Measurements from ENCODE around the gene ARHGAP31. TPM values are rescaled to one million over a fixed set of nuclear protein-coding genes. Genes with fewer than 3 reads are reported as not detected.

The ARHGAP31 gene
- total and polyA plus RNA-seq, 10 of the 15 experiments (the other 5 are each of a cell fraction or from before 2014, with no cell fraction given), result 0.97 to 29.8 (median 10.3) TPM

DNA sequence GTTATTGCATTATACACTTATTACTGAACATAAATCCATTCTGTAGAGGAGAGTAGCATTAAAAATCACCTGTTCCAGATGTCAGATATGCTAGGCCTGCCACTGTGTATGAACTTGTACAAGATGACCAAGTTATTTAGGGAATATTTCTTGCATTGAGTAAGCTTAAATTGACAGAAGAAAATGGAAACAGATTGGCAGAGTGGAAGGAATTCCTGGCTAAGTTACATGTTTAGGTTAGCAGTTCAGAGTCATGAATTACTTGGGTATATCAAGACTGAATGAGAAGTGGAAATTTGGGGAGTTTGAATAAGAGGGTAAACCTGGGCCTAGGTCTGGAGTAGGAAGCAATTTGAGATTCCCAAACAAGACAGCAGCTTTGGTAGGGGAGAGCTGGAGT lies 44.6 kb downstream of the ARHGAP31 start (continued):
- TF ChIP-seq, protein P1, sequence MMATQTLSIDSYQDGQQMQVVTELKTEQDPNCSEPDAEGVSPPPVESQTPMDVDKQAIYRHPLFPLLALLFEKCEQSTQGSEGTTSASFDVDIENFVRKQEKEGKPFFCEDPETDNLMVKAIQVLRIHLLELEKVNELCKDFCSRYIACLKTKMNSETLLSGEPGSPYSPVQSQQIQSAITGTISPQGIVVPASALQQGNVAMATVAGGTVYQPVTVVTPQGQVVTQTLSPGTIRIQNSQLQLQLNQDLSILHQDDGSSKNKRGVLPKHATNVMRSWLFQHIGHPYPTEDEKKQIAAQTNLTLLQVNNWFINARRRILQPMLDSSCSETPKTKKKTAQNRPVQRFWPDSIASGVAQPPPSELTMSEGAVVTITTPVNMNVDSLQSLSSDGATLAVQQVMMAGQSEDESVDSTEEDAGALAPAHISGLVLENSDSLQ (IDR thresholded peaks at IDR 0.05), result no peak
- TF ChIP-seq MEF2B (IDR thresholded peaks at IDR 0.05; ENCODE audit: partially characterized antibody, poor library complexity, severe bottlenecking), result no peak

DNA sequence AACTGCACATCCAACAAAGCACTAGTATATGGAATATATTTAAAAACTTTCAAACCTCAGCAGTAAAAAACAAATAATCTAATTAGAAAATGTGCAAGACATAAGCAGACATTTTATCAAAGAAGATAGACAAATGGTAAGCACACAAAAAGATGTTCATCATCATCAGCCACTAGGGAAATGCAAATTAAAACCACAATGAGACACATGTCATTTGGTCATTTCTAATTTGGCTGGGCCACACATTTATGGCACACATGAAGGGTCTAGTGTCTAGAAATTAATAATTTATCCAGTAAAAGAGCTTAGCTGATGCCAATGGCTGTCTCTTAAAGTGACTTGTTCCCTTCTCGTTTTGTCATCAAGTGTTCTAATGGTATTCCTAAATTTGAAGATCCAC lies 45.8 kb downstream of the ARHGAP31 start:
- Histone ChIP-seq H3K4me2 (ENCODE audit: control insufficient read depth, insufficient read depth) (no peak overlapping the region), H3K4me3 (no peak overlapping the region), H2AFZ (ENCODE audit: control insufficient read depth, low read depth, low read length) (no peak overlapping the region), H3K79me2 (ENCODE audit: control insufficient read depth, insufficient read depth, low read length) (no peaks in the 10 kb centered on the region; the same call in 1 of the 2 replicates), H4K20me1 (ENCODE audit: control insufficient read depth, insufficient read depth) (no peaks in the 10 kb centered on the region), H3K27ac (ENCODE audit: control insufficient read depth, insufficient read depth) (no peak overlapping the region), H3K9ac (ENCODE audit: control insufficient read depth, insufficient read depth, low read length) (no peak overlapping the region), H3K9me3 (replicated peaks; ENCODE audit: control insufficient read depth, insufficient read depth, low read length) (peaks cover 3% of the 10 kb centered on the region; the same call in 2 of the 3 replicates), H3K4me1 (ENCODE audit: control insufficient read depth, insufficient read depth, low read length) (peaks cover 7% of the 10 kb centered on the region), H3K27me3 (replicated peaks in 1 of 2; ENCODE audit: control insufficient read depth in 2 of 2, insufficient read depth in 2 of 2, low read length in 1 of 2) (no peaks in the 10 kb centered on the region), H3K36me3 (ENCODE audit: control insufficient read depth in 2 of 2, insufficient read depth in 2 of 2, low read length in 1 of 2) (no peaks in the 10 kb centered on the region)
- RAD21 ChIA-PET (ENCODE audit: unreplicated experiment), result interaction anchor here (1.2 to 3.2 kb wide), 3 partner anchors 13 to 66 kb away, joined by 3 to 14 read pairs (median 4); no protein-coding TSS in a partner anchor
- 0% methylated on average over 1 of the region's 1 CpG for WGBS (ENCODE audit: insufficient coverage, insufficient replicate concordance, low lambda C conversion rate, missing lambda C conversion rate)
- in situ Hi-C loops (cut with MboI) (no loop called here), intact Hi-C loops (cut with micrococcal nuclease; ENCODE audit: unreplicated experiment) (no loop called here)
- ATAC-seq, result peak; percentile 61
- no TSS peak for BruUV-seq (replicated peaks)
- POLR2A ChIA-PET, result interaction anchor here (1.4 kb wide), 1 partner anchor 45 kb away, joined by 6 read pairs; the partner anchor contains the start of gene ARHGAP31
- DNase-seq (ENCODE audit: low read depth, low spot score), result no peak
- CTCF ChIA-PET, result interaction anchor here (1.1 to 3.1 kb wide), 5 partner anchors 11 to 341 kb away, joined by 5 to 14 read pairs (median 6); no protein-coding TSS in a partner anchor
- no peak for FAIRE-seq
- SMC1A ChIA-PET (ENCODE audit: uncharacterized antibody, unreplicated experiment), result interaction anchor here (0.8 to 5.6 kb wide), 11 partner anchors 9 to 116 kb away, joined by 3 to 32 read pairs (median 5); no protein-coding TSS in a partner anchor
- TF ChIP-seq TCF12 (IDR thresholded peaks at IDR 0.05; ENCODE audit: low read depth, low read length) (no peak), SREBF2 (IDR thresholded peaks at IDR 0.05; ENCODE audit: low read length) (no peak), KAT2A (conservative IDR thresholded peaks at IDR 0.05; ENCODE audit: control insufficient read depth, low read depth, low read length) (no peak), NR2F1 (conservative IDR thresholded peaks at IDR 0.05) (no peak), RUNX3 (IDR thresholded peaks at IDR 0.05; ENCODE audit: low read length) (peak; percentile 51; the same call in 1 of the 2 replicates), BRCA1 (IDR thresholded peaks at IDR 0.05; ENCODE audit: low read depth, low read length) (no peak), TARDBP (IDR thresholded peaks at IDR 0.05; ENCODE audit: borderline replicate concordance) (no peak), MEF2B (IDR thresholded peaks at IDR 0.05; ENCODE audit: partially characterized antibody, poor library complexity, severe bottlenecking) (peak; percentile 59), MTA3 (IDR thresholded peaks at IDR 0.05; ENCODE audit: borderline replicate concordance, low read length) (no peak)
- TF ChIP-seq, protein P2, sequence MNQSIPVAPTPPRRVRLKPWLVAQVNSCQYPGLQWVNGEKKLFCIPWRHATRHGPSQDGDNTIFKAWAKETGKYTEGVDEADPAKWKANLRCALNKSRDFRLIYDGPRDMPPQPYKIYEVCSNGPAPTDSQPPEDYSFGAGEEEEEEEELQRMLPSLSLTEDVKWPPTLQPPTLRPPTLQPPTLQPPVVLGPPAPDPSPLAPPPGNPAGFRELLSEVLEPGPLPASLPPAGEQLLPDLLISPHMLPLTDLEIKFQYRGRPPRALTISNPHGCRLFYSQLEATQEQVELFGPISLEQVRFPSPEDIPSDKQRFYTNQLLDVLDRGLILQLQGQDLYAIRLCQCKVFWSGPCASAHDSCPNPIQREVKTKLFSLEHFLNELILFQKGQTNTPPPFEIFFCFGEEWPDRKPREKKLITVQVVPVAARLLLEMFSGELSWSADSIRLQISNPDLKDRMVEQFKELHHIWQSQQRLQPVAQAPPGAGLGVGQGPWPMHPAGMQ (IDR thresholded peaks at IDR 0.05; ENCODE audit: borderline replicate concordance), result no peak
- TF ChIP-seq, protein P3, sequence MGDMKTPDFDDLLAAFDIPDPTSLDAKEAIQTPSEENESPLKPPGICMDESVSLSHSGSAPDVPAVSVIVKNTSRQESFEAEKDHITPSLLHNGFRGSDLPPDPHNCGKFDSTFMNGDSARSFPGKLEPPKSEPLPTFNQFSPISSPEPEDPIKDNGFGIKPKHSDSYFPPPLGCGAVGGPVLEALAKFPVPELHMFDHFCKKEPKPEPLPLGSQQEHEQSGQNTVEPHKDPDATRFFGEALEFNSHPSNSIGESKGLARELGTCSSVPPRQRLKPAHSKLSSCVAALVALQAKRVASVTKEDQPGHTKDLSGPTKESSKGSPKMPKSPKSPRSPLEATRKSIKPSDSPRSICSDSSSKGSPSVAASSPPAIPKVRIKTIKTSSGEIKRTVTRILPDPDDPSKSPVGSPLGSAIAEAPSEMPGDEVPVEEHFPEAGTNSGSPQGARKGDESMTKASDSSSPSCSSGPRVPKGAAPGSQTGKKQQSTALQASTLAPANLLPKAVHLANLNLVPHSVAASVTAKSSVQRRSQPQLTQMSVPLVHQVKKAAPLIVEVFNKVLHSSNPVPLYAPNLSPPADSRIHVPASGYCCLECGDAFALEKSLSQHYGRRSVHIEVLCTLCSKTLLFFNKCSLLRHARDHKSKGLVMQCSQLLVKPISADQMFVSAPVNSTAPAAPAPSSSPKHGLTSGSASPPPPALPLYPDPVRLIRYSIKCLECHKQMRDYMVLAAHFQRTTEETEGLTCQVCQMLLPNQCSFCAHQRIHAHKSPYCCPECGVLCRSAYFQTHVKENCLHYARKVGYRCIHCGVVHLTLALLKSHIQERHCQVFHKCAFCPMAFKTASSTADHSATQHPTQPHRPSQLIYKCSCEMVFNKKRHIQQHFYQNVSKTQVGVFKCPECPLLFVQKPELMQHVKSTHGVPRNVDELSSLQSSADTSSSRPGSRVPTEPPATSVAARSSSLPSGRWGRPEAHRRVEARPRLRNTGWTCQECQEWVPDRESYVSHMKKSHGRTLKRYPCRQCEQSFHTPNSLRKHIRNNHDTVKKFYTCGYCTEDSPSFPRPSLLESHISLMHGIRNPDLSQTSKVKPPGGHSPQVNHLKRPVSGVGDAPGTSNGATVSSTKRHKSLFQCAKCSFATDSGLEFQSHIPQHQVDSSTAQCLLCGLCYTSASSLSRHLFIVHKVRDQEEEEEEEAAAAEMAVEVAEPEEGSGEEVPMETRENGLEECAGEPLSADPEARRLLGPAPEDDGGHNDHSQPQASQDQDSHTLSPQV (IDR thresholded peaks at IDR 0.05), result no peak
- TF ChIP-seq, protein P4, sequence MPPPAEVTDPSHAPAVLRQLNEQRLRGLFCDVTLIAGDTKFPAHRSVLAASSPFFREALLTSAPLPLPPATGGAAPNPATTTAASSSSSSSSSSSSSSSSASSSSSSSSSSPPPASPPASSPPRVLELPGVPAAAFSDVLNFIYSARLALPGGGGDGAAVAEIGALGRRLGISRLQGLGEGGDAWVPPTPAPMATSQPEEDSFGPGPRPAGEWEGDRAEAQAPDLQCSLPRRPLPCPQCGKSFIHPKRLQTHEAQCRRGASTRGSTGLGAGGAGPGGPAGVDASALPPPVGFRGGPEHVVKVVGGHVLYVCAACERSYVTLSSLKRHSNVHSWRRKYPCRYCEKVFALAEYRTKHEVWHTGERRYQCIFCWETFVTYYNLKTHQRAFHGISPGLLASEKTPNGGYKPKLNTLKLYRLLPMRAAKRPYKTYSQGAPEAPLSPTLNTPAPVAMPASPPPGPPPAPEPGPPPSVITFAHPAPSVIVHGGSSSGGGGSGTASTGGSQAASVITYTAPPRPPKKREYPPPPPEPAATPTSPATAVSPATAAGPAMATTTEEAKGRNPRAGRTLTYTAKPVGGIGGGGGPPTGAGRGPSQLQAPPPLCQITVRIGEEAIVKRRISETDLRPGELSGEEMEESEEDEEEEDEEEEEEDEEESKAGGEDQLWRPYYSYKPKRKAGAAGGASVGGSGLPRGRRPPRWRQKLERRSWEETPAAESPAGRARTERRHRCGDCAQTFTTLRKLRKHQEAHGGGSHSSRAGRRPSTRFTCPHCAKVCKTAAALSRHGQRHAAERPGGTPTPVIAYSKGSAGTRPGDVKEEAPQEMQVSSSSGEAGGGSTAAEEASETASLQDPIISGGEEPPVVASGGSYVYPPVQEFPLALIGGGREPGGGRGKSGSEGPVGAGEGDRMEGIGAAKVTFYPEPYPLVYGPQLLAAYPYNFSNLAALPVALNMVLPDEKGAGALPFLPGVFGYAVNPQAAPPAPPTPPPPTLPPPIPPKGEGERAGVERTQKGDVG (CRISPR knock-in tag; IDR thresholded peaks at IDR 0.05), result no peak
